WI38 (cell line): ENCODE measurements around the gene ARHGEF10L.

ENCODE experiments used
- H3K4me3 ChIP-seq: 2 replicates; pipeline ENCODE4 v1.5.1; 2011; ENCODE audit warnings: low read depth, mild to moderate bottlenecking, control low read depth, low read length
- CTCF ChIP-seq: IDR thresholded peaks from 2 replicates; pipeline ENCODE4 v1.5.1; 2012; ENCODE audit warnings: low read depth, mild to moderate bottlenecking, control low read depth, low read length

The ARHGEF10L gene

GRCh38 chr1:17668624-17669175 is 129.2 kb downstream of the ARHGEF10L start:
- no peak for TF ChIP-seq CTCF
- no peak overlapping the region for H3K4me3 ChIP-seq

GRCh38 chr1:17669305-17669704 is 129.8 kb downstream of the ARHGEF10L start:
- no peak overlapping the region for H3K4me3 ChIP-seq
- TF ChIP-seq CTCF = no peak

- no peak overlapping the region for H3K4me3 ChIP-seq
- TF ChIP-seq CTCF = no peak
Measured at GRCh38 chr1:17669866-17670451, 130.5 kb downstream of the ARHGEF10L start.

GRCh38 chr1:17670587-17671313 is 131.3 kb downstream of the ARHGEF10L start:
- no peak overlapping the region for H3K4me3 ChIP-seq
- no peak for TF ChIP-seq CTCF

GRCh38 chr1:17671314-17671705 is 131.8 kb downstream of the ARHGEF10L start:
- no peak for TF ChIP-seq CTCF
- no peak overlapping the region for H3K4me3 ChIP-seq

- no peak for TF ChIP-seq CTCF
Measured at GRCh38 chr1:17671741-17672140, 132.2 kb downstream of the ARHGEF10L start.

GRCh38 chr1:17672226-17672625 is 132.7 kb downstream of the ARHGEF10L start:
- no peak overlapping the region for H3K4me3 ChIP-seq
- TF ChIP-seq CTCF = no peak

More at GRCh38 chr1:17671741-17672140, 132.2 kb downstream of the ARHGEF10L start:
- H3K4me3 ChIP-seq = no peak overlapping the region
